GM13977 (cell line): ENCODE data around the gene ROBO4.

Experiments
- DNase-seq: peaks from one replicate; pipeline ENCODE4 v3.0.0; 2012; ENCODE audit warnings: low spot score
- in situ Hi-C: fragments of 300-500 bp; cut with MboI; formaldehyde crosslinking; loops from one replicate; pipeline ENCODE4 v1.12.0; 2022; ENCODE audit warnings: low sequenced_read_pairs, low pct_unique_long_range_greater_than_20kb, mixed read lengths, inconsistent platforms; ENCODE audit not compliant: unreplicated experiment
- TF ChIP-seq, protein P1 (sequence below): IDR thresholded peaks from 2 replicates; pipeline ENCODE4 v1.5.1; 2012; ENCODE audit warnings: mild to moderate bottlenecking, control low read depth; ENCODE audit not compliant: insufficient read depth; ENCODE audit errors: extremely low read depth, missing control alignments

ROBO4 gene

DNA sequence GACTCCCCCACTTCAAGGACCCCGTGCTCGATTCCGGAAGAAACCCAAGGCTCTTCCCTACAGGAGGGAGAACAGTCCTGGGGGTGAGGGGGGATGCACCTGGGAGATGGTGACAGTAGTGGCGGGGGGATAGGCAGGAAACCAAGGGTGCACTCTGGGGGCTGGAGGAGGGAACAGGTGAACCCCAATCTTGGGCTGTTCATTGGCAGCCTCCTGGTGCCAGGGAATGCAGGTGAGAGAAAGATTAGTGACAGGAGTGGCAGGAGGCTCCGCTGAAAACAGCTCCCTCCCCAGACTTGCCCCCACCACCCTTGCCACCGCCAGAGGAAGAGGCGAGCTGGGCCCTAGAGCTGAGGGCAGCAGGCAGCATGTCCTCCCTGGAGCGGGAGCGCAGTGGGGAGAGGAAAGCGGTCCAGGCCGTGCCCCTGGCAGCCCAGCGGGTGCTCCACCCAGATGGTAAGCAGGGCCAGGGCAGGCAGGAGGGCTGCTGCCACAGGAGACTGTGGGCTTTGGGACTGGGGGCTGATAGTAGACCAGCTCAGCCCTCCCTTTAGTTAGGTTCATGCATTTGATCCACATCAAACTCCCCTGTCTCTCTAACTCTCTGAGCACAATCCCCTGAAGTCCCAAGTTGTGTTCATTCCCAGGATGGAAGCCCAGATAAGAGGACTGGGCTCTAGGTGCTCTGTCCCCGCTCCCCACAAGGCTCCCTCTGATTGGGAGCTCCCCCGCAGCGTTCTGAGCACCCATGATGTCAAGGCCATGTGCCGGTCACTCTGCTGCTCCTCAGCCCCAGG lies 18.0 kb downstream of the ROBO4 start:
- no peak for DNase-seq
- TF ChIP-seq, protein P1, sequence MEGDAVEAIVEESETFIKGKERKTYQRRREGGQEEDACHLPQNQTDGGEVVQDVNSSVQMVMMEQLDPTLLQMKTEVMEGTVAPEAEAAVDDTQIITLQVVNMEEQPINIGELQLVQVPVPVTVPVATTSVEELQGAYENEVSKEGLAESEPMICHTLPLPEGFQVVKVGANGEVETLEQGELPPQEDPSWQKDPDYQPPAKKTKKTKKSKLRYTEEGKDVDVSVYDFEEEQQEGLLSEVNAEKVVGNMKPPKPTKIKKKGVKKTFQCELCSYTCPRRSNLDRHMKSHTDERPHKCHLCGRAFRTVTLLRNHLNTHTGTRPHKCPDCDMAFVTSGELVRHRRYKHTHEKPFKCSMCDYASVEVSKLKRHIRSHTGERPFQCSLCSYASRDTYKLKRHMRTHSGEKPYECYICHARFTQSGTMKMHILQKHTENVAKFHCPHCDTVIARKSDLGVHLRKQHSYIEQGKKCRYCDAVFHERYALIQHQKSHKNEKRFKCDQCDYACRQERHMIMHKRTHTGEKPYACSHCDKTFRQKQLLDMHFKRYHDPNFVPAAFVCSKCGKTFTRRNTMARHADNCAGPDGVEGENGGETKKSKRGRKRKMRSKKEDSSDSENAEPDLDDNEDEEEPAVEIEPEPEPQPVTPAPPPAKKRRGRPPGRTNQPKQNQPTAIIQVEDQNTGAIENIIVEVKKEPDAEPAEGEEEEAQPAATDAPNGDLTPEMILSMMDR = no peak
- in situ Hi-C loops = no loop called here

DNA sequence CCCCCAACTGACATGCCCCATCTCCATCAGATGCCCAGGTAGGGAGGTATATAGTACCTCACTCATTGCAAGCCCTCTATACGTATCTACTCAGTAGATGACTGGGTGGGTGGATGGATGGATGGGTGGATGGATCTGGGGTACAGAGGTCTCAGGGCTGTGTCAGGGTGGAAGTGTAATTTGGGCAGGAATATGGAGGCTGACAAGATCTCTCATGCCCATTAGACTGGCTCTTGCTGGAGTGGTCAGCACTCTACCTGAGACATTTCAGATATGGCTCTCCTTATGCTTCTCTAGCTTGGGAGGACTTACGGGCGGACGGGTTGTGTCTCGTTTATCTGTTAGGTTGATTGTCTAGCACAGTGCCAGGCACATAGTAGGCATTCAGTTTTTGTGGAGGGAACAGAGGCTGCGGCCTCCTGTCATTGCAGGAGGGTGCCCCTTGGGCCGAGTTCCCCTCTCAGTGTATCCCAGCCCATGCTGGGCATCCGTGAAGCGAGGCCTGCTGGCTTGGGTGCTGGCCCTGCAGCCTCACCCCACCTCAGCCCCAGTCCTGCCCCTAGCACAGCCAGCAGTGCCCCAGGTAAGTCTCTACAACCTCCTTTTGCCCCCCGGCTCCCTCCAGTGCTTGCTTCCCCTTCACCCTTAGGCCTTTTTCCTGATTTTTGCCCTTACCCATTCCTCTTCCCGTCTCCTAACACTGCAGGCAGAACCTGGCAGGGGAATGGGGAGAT lies 18.7 kb downstream of the ROBO4 start:
- in situ Hi-C loops = no loop called here

DNA sequence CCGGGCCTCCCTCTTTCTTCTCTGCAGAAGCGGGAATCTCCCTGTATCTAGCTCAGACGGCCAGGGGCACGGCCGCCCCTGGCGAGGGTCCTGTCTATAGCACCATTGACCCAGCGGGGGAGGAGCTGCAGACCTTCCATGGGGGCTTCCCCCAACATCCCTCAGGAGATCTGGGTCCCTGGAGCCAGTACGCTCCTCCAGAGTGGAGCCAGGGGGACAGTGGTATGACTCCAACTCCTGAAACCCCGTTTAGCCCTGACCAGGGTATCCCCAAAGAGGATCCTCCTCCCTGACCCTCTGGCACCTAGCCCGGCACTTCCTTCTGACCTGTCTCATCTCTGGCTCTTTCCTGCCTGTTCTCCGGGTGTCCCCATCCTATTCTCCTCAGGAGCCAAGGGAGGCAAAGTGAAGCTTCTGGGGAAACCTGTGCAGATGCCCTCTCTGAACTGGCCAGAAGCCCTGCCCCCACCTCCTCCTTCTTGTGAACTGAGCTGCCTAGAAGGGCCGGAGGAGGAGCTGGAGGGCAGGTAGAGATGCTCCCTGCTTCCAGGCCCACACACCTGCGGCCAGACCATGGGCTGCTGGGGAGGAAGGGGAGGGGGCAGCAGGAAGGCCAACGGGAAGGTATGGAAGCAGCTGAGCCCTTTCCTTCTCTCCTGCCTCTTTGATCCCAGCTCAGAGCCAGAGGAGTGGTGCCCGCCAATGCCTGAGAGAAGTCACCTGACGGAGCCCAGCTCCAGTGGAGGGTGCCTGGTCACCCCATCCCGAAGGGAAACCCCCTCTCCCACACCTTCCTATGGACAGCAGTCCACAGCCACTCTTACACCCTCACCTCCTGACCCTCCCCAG lies 19.5 kb downstream of the ROBO4 start:
- TF ChIP-seq, protein P1 = no peak
- no peak for DNase-seq
- in situ Hi-C loops = no loop called here

More for the DNA sequence above, 18.7 kb downstream of the ROBO4 start:
- no peak for DNase-seq
- TF ChIP-seq, protein P1 = no peak

DNA sequence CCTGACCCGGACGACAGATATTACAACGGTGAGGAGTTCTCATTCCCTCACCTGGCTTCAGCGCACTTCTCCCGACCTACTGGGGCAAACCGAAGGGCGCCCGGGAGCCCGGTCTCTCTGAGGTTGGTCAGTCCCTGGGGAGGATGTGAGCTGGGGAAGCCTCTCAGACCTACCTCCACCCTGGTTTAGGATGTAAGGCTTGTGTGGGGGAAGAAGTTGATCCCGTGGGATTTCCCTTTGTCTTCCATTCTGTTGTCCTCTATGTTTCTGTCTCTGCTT lies 20.1 kb downstream of the ROBO4 start:
- in situ Hi-C loops = no loop called here
- DNase-seq = no peak
- TF ChIP-seq, protein P1 = no peak

DNA sequence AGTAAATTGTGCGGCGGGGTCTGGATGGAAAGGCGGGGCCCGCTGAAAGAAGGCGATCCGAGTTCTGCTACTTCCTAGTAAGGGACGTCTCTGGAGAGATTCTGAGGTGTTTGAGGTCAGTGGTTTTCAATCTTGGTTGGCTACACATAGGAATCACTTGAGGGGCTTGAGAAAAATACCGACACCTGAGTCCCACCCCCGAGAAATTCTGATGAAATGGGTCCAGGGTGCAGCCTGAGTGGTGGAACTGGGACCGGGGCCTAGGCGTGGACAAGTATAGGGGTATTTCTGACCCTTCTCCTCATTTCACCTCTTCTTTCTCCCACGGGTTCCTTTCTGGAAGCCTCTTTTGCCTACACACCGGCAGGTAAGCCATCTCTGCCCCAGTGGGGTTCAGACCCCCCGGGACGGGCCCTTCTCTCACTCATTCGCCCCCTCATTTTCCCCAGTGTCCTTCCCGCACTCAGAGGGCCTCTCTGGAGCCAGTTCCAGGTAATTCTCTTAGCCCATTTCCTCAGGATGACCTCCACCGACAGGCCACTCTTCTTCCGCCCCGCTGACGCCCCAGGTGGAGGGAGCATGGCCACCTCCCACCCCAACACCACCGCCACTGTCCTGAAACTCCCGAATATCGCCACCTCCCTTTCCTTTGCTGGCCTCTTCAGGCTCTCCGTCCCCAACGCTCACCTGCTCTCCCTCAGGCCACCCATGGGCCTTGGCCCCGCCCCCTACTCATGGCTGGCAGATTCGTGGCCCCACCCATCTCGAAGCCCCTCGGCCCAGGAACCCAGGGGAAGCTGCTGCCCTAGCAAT lies 20.6 kb downstream of the ROBO4 start:
- TF ChIP-seq, protein P1 = no peak
- no peak for DNase-seq
- in situ Hi-C loops = no loop called here
